Activated CD8-positive, alpha-beta memory T cell treated with anti-CD3 and anti-CD28 coated beads, Interleukin-2, amount 10 ng/mL, durations not matched to agents 7 days and 5 days (primary cell): Measurements from ENCODE around the gene ITPR2. TPM values are rescaled to one million over a fixed set of nuclear protein-coding genes. Genes with fewer than 3 reads are reported as not detected.
A peak's percentile ranks its signal among the peaks of the same experiment; 100 is the strongest.
"Not testable (repeated sequence)": the region's sequence is repeated elsewhere in the genome, so short reads cannot be mapped to it uniquely, and the experiment has no call there.

Experiments
- ATAC-seq: fragments of 150-1000 bp; cut with Tn5 transposase; one replicate; pipeline ENCODE4 v1.10.0; 2021; ENCODE audit warnings: moderate library complexity
- CTCF ChIA-PET: fragments of 350-600 bp; sonication (Branson Sonifier 250); formaldehyde crosslinking; loops from one replicate; lab custom pipeline; 2021; ENCODE audit warnings: antibody characterized with exemption; lab: Charles Lee
- DNase-seq: peaks from one replicate; pipeline ENCODE4 v3.0.0-alpha.2; 2020
- H3K27ac Mint-ChIP-seq: one replicate; pipeline ENCODE4 v1.8.0; 2021; ENCODE audit warnings: mild to moderate bottlenecking, mixed read lengths
- H3K27me3 Mint-ChIP-seq: one replicate; pipeline ENCODE4 v1.8.0; 2021; ENCODE audit warnings: mixed read lengths
- H3K36me3 Mint-ChIP-seq: one replicate; pipeline ENCODE4 v1.8.0; 2021; ENCODE audit warnings: mild to moderate bottlenecking, mixed read lengths
- H3K4me1 Mint-ChIP-seq: one replicate; pipeline ENCODE4 v1.8.0; 2021; ENCODE audit warnings: mixed read lengths
- H3K4me3 Mint-ChIP-seq: one replicate; pipeline ENCODE4 v1.8.0; 2021; ENCODE audit warnings: mild to moderate bottlenecking, moderate library complexity, mixed read lengths
- H3K9me3 Mint-ChIP-seq: one replicate; pipeline ENCODE4 v1.8.0; 2022; ENCODE audit warnings: low read depth, mixed read lengths
- total RNA-seq, 2 experiments: library from RNA; stranded (reverse); gene quantifications; one replicate each; pipeline ENCODE4 v1.2.3, GENCODE V29; 2021

ITPR2 gene
- total RNA-seq, 2 experiments from 2014 or later, result 31.1 to 37.7 TPM

GRCh38 chr12:26680727-26681455 lies 152.1 kb downstream of the ITPR2 start:
- peaks cover 19% of the 10 kb centered on the region for H3K36me3 Mint-ChIP-seq
- no peaks in the 10 kb centered on the region for H3K4me1 Mint-ChIP-seq
- CTCF ChIA-PET, result interaction anchor here (1.2 kb wide), 1 partner anchor 29 kb away, joined by 3 read pairs; no protein-coding TSS in a partner anchor

GRCh38 chr12:26678697-26679660 lies 154.0 kb downstream of the ITPR2 start:
- Mint-ChIP-seq H3K27me3 (no peaks in the 10 kb centered on the region), H3K36me3 (peaks cover 16% of the 10 kb centered on the region), H3K4me3 (no peak overlapping the region)

More at GRCh38 chr12:26680727-26681455, 152.1 kb downstream of the ITPR2 start:
- ATAC-seq (no peak), DNase-seq (no peak)
- Mint-ChIP-seq H3K4me3 (no peak overlapping the region), H3K27me3 (no peaks in the 10 kb centered on the region), H3K9me3 (no peaks in the 10 kb centered on the region), H3K27ac (no peak overlapping the region)

GRCh38 chr12:26671487-26671886 lies 161.5 kb downstream of the ITPR2 start:
- CTCF ChIA-PET, H3K27me3 Mint-ChIP-seq, H3K36me3 Mint-ChIP-seq, DNase-seq, H3K27ac Mint-ChIP-seq, ATAC-seq, H3K4me3 Mint-ChIP-seq, H3K9me3 Mint-ChIP-seq, H3K4me1 Mint-ChIP-seq: not testable (repeated sequence)

More at GRCh38 chr12:26678697-26679660, 154.0 kb downstream of the ITPR2 start:
- ATAC-seq (no peak), DNase-seq (no peak)
- no peaks in the 10 kb centered on the region for H3K4me1 Mint-ChIP-seq
- no peaks in the 10 kb centered on the region for H3K9me3 Mint-ChIP-seq
- H3K27ac Mint-ChIP-seq, result no peak overlapping the region
- CTCF ChIA-PET, result no interaction called here

- ATAC-seq (no peak), DNase-seq (no peak)
- H3K9me3 Mint-ChIP-seq, result peaks cover 2% of the 10 kb centered on the region
- H3K27ac Mint-ChIP-seq, result no peak overlapping the region
- H3K27me3 Mint-ChIP-seq, result no peaks in the 10 kb centered on the region
- CTCF ChIA-PET, result no interaction called here
- peaks cover 8% of the 10 kb centered on the region for H3K36me3 Mint-ChIP-seq
- H3K4me1 Mint-ChIP-seq, result no peaks in the 10 kb centered on the region
- H3K4me3 Mint-ChIP-seq, result no peak overlapping the region
These were observed 164.1 kb downstream of the ITPR2 start for GRCh38 chr12:26668847-26669246.

GRCh38 chr12:26668230-26668629 lies 164.8 kb downstream of the ITPR2 start:
- H3K9me3 Mint-ChIP-seq, result peaks cover 2% of the 10 kb centered on the region
- H3K4me1 Mint-ChIP-seq, result no peaks in the 10 kb centered on the region
- no peaks in the 10 kb centered on the region for H3K27me3 Mint-ChIP-seq
- no peak overlapping the region for H3K4me3 Mint-ChIP-seq
- DNase-seq (no peak), ATAC-seq (no peak)
- CTCF ChIA-PET, result interaction anchor here (0.8 kb wide), 1 partner anchor 11 kb away, joined by 3 read pairs; no protein-coding TSS in a partner anchor
- peaks cover 8% of the 10 kb centered on the region for H3K36me3 Mint-ChIP-seq
- no peak overlapping the region for H3K27ac Mint-ChIP-seq

- ATAC-seq (no peak), DNase-seq (no peak)
- no peaks in the 10 kb centered on the region for H3K9me3 Mint-ChIP-seq
- H3K4me3 Mint-ChIP-seq, result no peak overlapping the region
- H3K27ac Mint-ChIP-seq, result no peak overlapping the region
- H3K4me1 Mint-ChIP-seq, result no peaks in the 10 kb centered on the region
- H3K36me3 Mint-ChIP-seq, result peaks cover 6% of the 10 kb centered on the region
- CTCF ChIA-PET, result no interaction called here
- no peaks in the 10 kb centered on the region for H3K27me3 Mint-ChIP-seq
These were observed 166.7 kb downstream of the ITPR2 start for GRCh38 chr12:26666286-26666685.

- DNase-seq (no peak), ATAC-seq (no peak)
- Mint-ChIP-seq H3K4me1 (no peaks in the 10 kb centered on the region), H3K4me3 (no peak overlapping the region), H3K27ac (no peak overlapping the region), H3K27me3 (no peaks in the 10 kb centered on the region), H3K36me3 (peaks cover 8% of the 10 kb centered on the region), H3K9me3 (no peaks in the 10 kb centered on the region)
- CTCF ChIA-PET, result no interaction called here
These were observed 171.6 kb downstream of the ITPR2 start for GRCh38 chr12:26661399-26661798.

- peaks cover 16% of the 10 kb centered on the region for H3K36me3 Mint-ChIP-seq
- no peaks in the 10 kb centered on the region for H3K4me1 Mint-ChIP-seq
- H3K4me3 Mint-ChIP-seq, result no peak overlapping the region
- no peak overlapping the region for H3K27ac Mint-ChIP-seq
- H3K27me3 Mint-ChIP-seq, result no peaks in the 10 kb centered on the region
- DNase-seq, result no peak
- H3K9me3 Mint-ChIP-seq, result no peaks in the 10 kb centered on the region
- CTCF ChIA-PET, result no interaction called here
- ATAC-seq, result no peak
These were observed 173.1 kb downstream of the ITPR2 start for GRCh38 chr12:26659930-26660329.

GRCh38 chr12:26658991-26659390 lies 174.0 kb downstream of the ITPR2 start:
- DNase-seq (no peak), ATAC-seq (no peak)
- CTCF ChIA-PET, result no interaction called here
- no peak overlapping the region for H3K27ac Mint-ChIP-seq
- peaks cover 19% of the 10 kb centered on the region for H3K36me3 Mint-ChIP-seq
- H3K4me1 Mint-ChIP-seq, result no peaks in the 10 kb centered on the region
- no peaks in the 10 kb centered on the region for H3K27me3 Mint-ChIP-seq
- H3K9me3 Mint-ChIP-seq, result no peaks in the 10 kb centered on the region
- no peak overlapping the region for H3K4me3 Mint-ChIP-seq

GRCh38 chr12:26654623-26655022 lies 178.4 kb downstream of the ITPR2 start:
- DNase-seq (no peak), ATAC-seq (no peak)
- H3K4me3 Mint-ChIP-seq, result no peak overlapping the region
- no peak overlapping the region for H3K27ac Mint-ChIP-seq
- no peaks in the 10 kb centered on the region for H3K9me3 Mint-ChIP-seq
- CTCF ChIA-PET, result no interaction called here
- H3K36me3 Mint-ChIP-seq, result peaks cover 24% of the 10 kb centered on the region
- no peaks in the 10 kb centered on the region for H3K27me3 Mint-ChIP-seq
- H3K4me1 Mint-ChIP-seq, result no peaks in the 10 kb centered on the region

GRCh38 chr12:26651566-26652188 lies 181.3 kb downstream of the ITPR2 start:
- CTCF ChIA-PET, result interaction anchor here (0.8 to 3.8 kb wide), 10 partner anchors 15 to 555 kb away, joined by 3 to 13 read pairs (median 5); no protein-coding TSS in a partner anchor
- Mint-ChIP-seq H3K27me3 (no peaks in the 10 kb centered on the region), H3K4me1 (no peaks in the 10 kb centered on the region), H3K27ac (no peak overlapping the region), H3K9me3 (no peaks in the 10 kb centered on the region), H3K36me3 (peaks cover 20% of the 10 kb centered on the region), H3K4me3 (no peak overlapping the region)
- ATAC-seq (peak; percentile 60), DNase-seq (peak; percentile 57)

GRCh38 chr12:26651036-26651435 lies 182.0 kb downstream of the ITPR2 start:
- Mint-ChIP-seq H3K36me3 (peaks cover 18% of the 10 kb centered on the region), H3K4me1 (no peaks in the 10 kb centered on the region), H3K27ac (peak overlapping the region; percentile 29), H3K27me3 (no peaks in the 10 kb centered on the region), H3K9me3 (no peaks in the 10 kb centered on the region), H3K4me3 (no peak overlapping the region)
- DNase-seq, result no peak
- CTCF ChIA-PET, result interaction anchor here (1.1 to 3.8 kb wide), 7 partner anchors 15 to 554 kb away, joined by 3 to 13 read pairs (median 7); no protein-coding TSS in a partner anchor
- no peak for ATAC-seq

GRCh38 chr12:26648999-26649398 lies 184.0 kb downstream of the ITPR2 start:
- no peak for DNase-seq
- no peak for ATAC-seq
- Mint-ChIP-seq H3K4me1 (no peaks in the 10 kb centered on the region), H3K36me3 (peaks cover 10% of the 10 kb centered on the region), H3K9me3 (no peaks in the 10 kb centered on the region), H3K4me3 (no peak overlapping the region), H3K27me3 (no peaks in the 10 kb centered on the region), H3K27ac (no peak overlapping the region)
- CTCF ChIA-PET, result no interaction called here
